HEK293T (cell line): ENCODE measurements around the gene TSNAXIP1.

Experiments
- CTCF ChIA-PET: fragments of 350-600 bp; formaldehyde crosslinking; extraction: SDS; loops from one replicate; lab custom pipeline; 2021; ENCODE audit warnings: antibody characterized with exemption, inconsistent platforms; lab: Yijun Ruan, JAX
- POLR2A ChIA-PET: fragments of 350-600 bp; formaldehyde crosslinking; extraction: SDS; loops from one replicate; lab custom pipeline; 2020; ENCODE audit warnings: antibody characterized with exemption, inconsistent platforms; lab: Yijun Ruan, JAX
- DNase-seq: peaks from one replicate; pipeline ENCODE4 v3.0.0; 2012; ENCODE audit warnings: mixed read lengths; ENCODE audit errors: extremely low spot score
- ARNT ChIP-seq: fragments of 450-650 bp; IDR thresholded peaks from 2 replicates; pipeline ENCODE4 v1.6.1; 2017; ENCODE audit warnings: mild to moderate bottlenecking
- BHLHE40 ChIP-seq: fragments of 450-650 bp; IDR thresholded peaks from 2 replicates; pipeline ENCODE4 v1.6.1; 2016; ENCODE audit warnings: mild to moderate bottlenecking, moderate library complexity, borderline replicate concordance
- CTBP1 ChIP-seq: fragments of 450-650 bp; IDR thresholded peaks from 2 replicates; pipeline ENCODE4 v1.6.1; 2016; ENCODE audit warnings: borderline replicate concordance
- ELF4 ChIP-seq: fragments of 450-650 bp; IDR thresholded peaks from 2 replicates; pipeline ENCODE4 v1.6.1; 2017; ENCODE audit warnings: antibody characterized with exemption
- FOXA1 ChIP-seq: fragments of 450-650 bp; IDR thresholded peaks from 2 replicates; pipeline ENCODE4 v1.6.1; 2016; ENCODE audit warnings: mild to moderate bottlenecking
- FOXK2 ChIP-seq: fragments of 450-650 bp; IDR thresholded peaks from 2 replicates; pipeline ENCODE4 v1.6.1; 2016; ENCODE audit warnings: mild to moderate bottlenecking
- FOXM1 ChIP-seq: fragments of 450-650 bp; IDR thresholded peaks from 2 replicates; pipeline ENCODE4 v1.6.1; 2017; ENCODE audit warnings: mild to moderate bottlenecking, borderline replicate concordance
- HDGF ChIP-seq: fragments of 450-650 bp; IDR thresholded peaks from 2 replicates; pipeline ENCODE4 v1.6.1; 2017; ENCODE audit warnings: antibody characterized with exemption, borderline replicate concordance
- L3MBTL2 ChIP-seq: fragments of 450-650 bp; conservative IDR thresholded peaks from 2 replicates; pipeline ENCODE4 v1.6.1; 2016; ENCODE audit warnings: mild to moderate bottlenecking
- LEF1 ChIP-seq: fragments of 450-650 bp; IDR thresholded peaks from 2 replicates; pipeline ENCODE4 v1.6.1; 2017; ENCODE audit warnings: mild to moderate bottlenecking, borderline replicate concordance
- NFRKB ChIP-seq: fragments of 450-650 bp; IDR thresholded peaks from 2 replicates; pipeline ENCODE4 v1.6.1; 2016; ENCODE audit warnings: mild to moderate bottlenecking, moderate library complexity
- PKNOX1 ChIP-seq: fragments of 450-650 bp; IDR thresholded peaks from 2 replicates; pipeline ENCODE4 v1.6.1; 2016
- SP1 ChIP-seq: fragments of 450-650 bp; IDR thresholded peaks from 2 replicates; pipeline ENCODE4 v1.6.1; 2017
- SUZ12 ChIP-seq: fragments of 450-650 bp; IDR thresholded peaks from 2 replicates; pipeline ENCODE4 v1.6.1; 2016; ENCODE audit warnings: mild to moderate bottlenecking
- TARDBP ChIP-seq: fragments of 450-650 bp; IDR thresholded peaks from 2 replicates; pipeline ENCODE4 v1.6.1; 2016

TSNAXIP1 gene

GRCh38 chr16:67848118-67848517, 41.4 kb downstream of the TSNAXIP1 start:
- CTCF ChIA-PET, result no interaction called here
- POLR2A ChIA-PET, result interaction anchor here (0.6 to 1.7 kb wide), 5 partner anchors 9 to 188 kb away, joined by 3 to 5 read pairs (median 3); partner anchors contain the start of genes ACD, EDC4 and GFOD2
- DNase-seq, result no peak
- TF ChIP-seq SP1, result no peak

- ChIA-PET CTCF (interaction anchor here (0.6 kb wide), 1 partner anchor 212 kb away, joined by 3 read pairs; no protein-coding TSS in a partner anchor), POLR2A (no interaction called here)
- DNase-seq, result no peak
- TF ChIP-seq NFRKB, result no peak
- no peak for TF ChIP-seq TARDBP
- TF ChIP-seq FOXM1, result no peak
- no peak for TF ChIP-seq FOXK2
- TF ChIP-seq BHLHE40, result no peak
- no peak for TF ChIP-seq LEF1
These were observed 47.0 kb downstream of the TSNAXIP1 start for GRCh38 chr16:67853670-67854069.

- no peak for TF ChIP-seq TARDBP
- TF ChIP-seq FOXK2, result no peak
- TF ChIP-seq L3MBTL2, result no peak
- no peak for TF ChIP-seq LEF1
- TF ChIP-seq FOXA1, result no peak
- TF ChIP-seq ARNT, result no peak
- TF ChIP-seq PKNOX1, result no peak
- DNase-seq, result no peak
- POLR2A ChIA-PET, result interaction anchor here (0.9 to 1.4 kb wide), 3 partner anchors 9 to 22 kb away, joined by 3 to 6 read pairs (median 4); partner anchors contain the start of gene NUTF2
- CTCF ChIA-PET, result interaction anchor here (0.6 to 1.0 kb wide), 2 partner anchors 39 to 230 kb away, joined by 3 read pairs; no protein-coding TSS in a partner anchor
These were observed 49.1 kb downstream of the TSNAXIP1 start for GRCh38 chr16:67855789-67856188.

GRCh38 chr16:67856927-67857546, 50.3 kb downstream of the TSNAXIP1 start:
- TF ChIP-seq SUZ12, result no peak
- no peak for TF ChIP-seq ELF4
- no peak for TF ChIP-seq NFRKB
- no peak for TF ChIP-seq ARNT
- no peak for TF ChIP-seq SP1
- TF ChIP-seq PKNOX1, result no peak
- TF ChIP-seq L3MBTL2, result no peak
- TF ChIP-seq BHLHE40, result no peak
- TF ChIP-seq FOXA1, result no peak
- no peak for TF ChIP-seq FOXK2
- no peak for TF ChIP-seq CTBP1
- TF ChIP-seq TARDBP, result no peak
- no peak for TF ChIP-seq HDGF
- TF ChIP-seq LEF1, result no peak

GRCh38 chr16:67857547-67858233, 51.0 kb downstream of the TSNAXIP1 start:
- ChIA-PET CTCF (interaction anchor here (1.2 kb wide), 1 partner anchor 41 kb away, joined by 3 read pairs; no protein-coding TSS in a partner anchor), POLR2A (interaction anchor here (1.3 to 1.4 kb wide), 2 partner anchors 10 to 13 kb away, joined by 3 to 5 read pairs; partner anchors contain the start of gene CENPT)
- no peak for DNase-seq
- TF ChIP-seq BHLHE40 (no peak), HDGF (no peak), TARDBP (no peak), FOXM1 (no peak), FOXA1 (no peak), NFRKB (no peak), ARNT (no peak), PKNOX1 (no peak), FOXK2 (no peak)

More at GRCh38 chr16:67856927-67857546, 50.3 kb downstream of the TSNAXIP1 start:
- ChIA-PET CTCF (interaction anchor here (1.2 kb wide), 1 partner anchor 41 kb away, joined by 3 read pairs; no protein-coding TSS in a partner anchor), POLR2A (interaction anchor here (1.3 to 1.4 kb wide), 2 partner anchors 9 to 12 kb away, joined by 3 to 5 read pairs; partner anchors contain the start of gene CENPT)
- no peak for DNase-seq

- ChIA-PET POLR2A (no interaction called here), CTCF (no interaction called here)
- no peak for DNase-seq
- no peak for TF ChIP-seq ELF4
- no peak for TF ChIP-seq SP1
- TF ChIP-seq L3MBTL2, result no peak
- no peak for TF ChIP-seq SUZ12
- no peak for TF ChIP-seq CTBP1
- no peak for TF ChIP-seq LEF1
- TF ChIP-seq ARNT, result no peak
- no peak for TF ChIP-seq BHLHE40
- no peak for TF ChIP-seq HDGF
- no peak for TF ChIP-seq NFRKB
- TF ChIP-seq FOXM1, result no peak
- TF ChIP-seq PKNOX1, result no peak
- no peak for TF ChIP-seq FOXA1
- TF ChIP-seq FOXK2, result no peak
These were observed 51.8 kb downstream of the TSNAXIP1 start for GRCh38 chr16:67858500-67858899.
